HEK293T (cell line): ENCODE measurements around the gene HP.

ENCODE experiments used
- ARNT ChIP-seq: fragments of 450-650 bp; IDR thresholded peaks from 2 replicates; pipeline ENCODE4 v1.6.1; 2017; ENCODE audit warnings: mild to moderate bottlenecking
- BHLHE40 ChIP-seq: fragments of 450-650 bp; IDR thresholded peaks from 2 replicates; pipeline ENCODE4 v1.6.1; 2016; ENCODE audit warnings: mild to moderate bottlenecking, moderate library complexity, borderline replicate concordance
- CTBP1 ChIP-seq: fragments of 450-650 bp; IDR thresholded peaks from 2 replicates; pipeline ENCODE4 v1.6.1; 2016; ENCODE audit warnings: borderline replicate concordance
- ELF4 ChIP-seq: fragments of 450-650 bp; IDR thresholded peaks from 2 replicates; pipeline ENCODE4 v1.6.1; 2017; ENCODE audit warnings: antibody characterized with exemption
- FOXA1 ChIP-seq: fragments of 450-650 bp; IDR thresholded peaks from 2 replicates; pipeline ENCODE4 v1.6.1; 2016; ENCODE audit warnings: mild to moderate bottlenecking
- FOXK2 ChIP-seq: fragments of 450-650 bp; IDR thresholded peaks from 2 replicates; pipeline ENCODE4 v1.6.1; 2016; ENCODE audit warnings: mild to moderate bottlenecking
- FOXM1 ChIP-seq: fragments of 450-650 bp; IDR thresholded peaks from 2 replicates; pipeline ENCODE4 v1.6.1; 2017; ENCODE audit warnings: mild to moderate bottlenecking, borderline replicate concordance
- L3MBTL2 ChIP-seq: fragments of 450-650 bp; conservative IDR thresholded peaks from 2 replicates; pipeline ENCODE4 v1.6.1; 2016; ENCODE audit warnings: mild to moderate bottlenecking
- NFRKB ChIP-seq: fragments of 450-650 bp; IDR thresholded peaks from 2 replicates; pipeline ENCODE4 v1.6.1; 2016; ENCODE audit warnings: mild to moderate bottlenecking, moderate library complexity
- PKNOX1 ChIP-seq: fragments of 450-650 bp; IDR thresholded peaks from 2 replicates; pipeline ENCODE4 v1.6.1; 2016
- SP1 ChIP-seq: fragments of 450-650 bp; IDR thresholded peaks from 2 replicates; pipeline ENCODE4 v1.6.1; 2017
- SUZ12 ChIP-seq: fragments of 450-650 bp; IDR thresholded peaks from 2 replicates; pipeline ENCODE4 v1.6.1; 2016; ENCODE audit warnings: mild to moderate bottlenecking
- TARDBP ChIP-seq: fragments of 450-650 bp; IDR thresholded peaks from 2 replicates; pipeline ENCODE4 v1.6.1; 2016
- ZNF384 ChIP-seq: fragments of 450-650 bp; IDR thresholded peaks from 2 replicates; pipeline ENCODE4 v1.6.1; 2016

- TF ChIP-seq ARNT = no peak
- no peak for TF ChIP-seq BHLHE40
- no peak for TF ChIP-seq PKNOX1
- TF ChIP-seq ZNF384 = no peak
- no peak for TF ChIP-seq TARDBP
- no peak for TF ChIP-seq NFRKB
- TF ChIP-seq SP1 = no peak
- TF ChIP-seq FOXA1 = no peak
- no peak for TF ChIP-seq L3MBTL2
- TF ChIP-seq SUZ12 = no peak
- TF ChIP-seq FOXM1 = no peak
- TF ChIP-seq ELF4 = no peak
- TF ChIP-seq FOXK2 = no peak
- no peak for TF ChIP-seq CTBP1
Observed at GRCh38 chr16:72109300-72109699, 55.0 kb downstream of the HP start.
